Fibroblast of gingiva (primary cell): ENCODE measurements around the gene TNS4.

ENCODE experiments used
- DNase-seq: peaks from one replicate; pipeline ENCODE4 v3.0.0-alpha.2; 2011; ENCODE audit warnings: low read depth

TNS4 gene

GRCh38 chr17:40440166-40440565 is 61.3 kb downstream of the TNS4 start:
- DNase-seq, result no peak

- DNase-seq, result no peak
Observed at GRCh38 chr17:40437095-40437732, 64.2 kb downstream of the TNS4 start.

DNA sequence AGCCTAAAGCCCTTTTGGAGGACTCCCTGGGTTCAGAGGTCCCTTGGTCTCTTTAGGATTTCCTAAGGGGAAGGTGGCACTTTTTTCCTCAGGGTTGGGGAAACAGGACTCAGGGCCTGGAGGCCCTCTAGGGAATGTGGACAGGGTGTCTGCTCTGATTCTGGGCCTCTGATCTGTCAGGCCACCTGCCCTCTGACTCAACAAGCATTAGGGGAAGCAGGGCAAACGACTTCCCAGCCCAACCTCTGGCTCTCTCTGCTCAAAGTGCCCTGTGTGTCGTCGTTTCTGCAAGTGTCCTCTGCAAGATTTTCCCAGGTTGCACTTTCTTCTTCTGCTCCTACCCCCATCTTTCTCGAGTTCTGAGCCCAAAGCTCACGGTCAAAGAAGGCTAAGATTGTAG is 64.8 kb downstream of the TNS4 start:
- no peak for DNase-seq

GRCh38 chr17:40433551-40434415 is 67.6 kb downstream of the TNS4 start:
- DNase-seq, result no peak

- DNase-seq, result peak; percentile 18
Observed at GRCh38 chr17:40432864-40433528, 68.4 kb downstream of the TNS4 start.

GRCh38 chr17:40431231-40431602 is 70.2 kb downstream of the TNS4 start:
- no peak for DNase-seq

- DNase-seq, result no peak
Observed at GRCh38 chr17:40430272-40431230, 70.9 kb downstream of the TNS4 start.

GRCh38 chr17:40427002-40427491 is 74.4 kb downstream of the TNS4 start:
- DNase-seq, result no peak
